IMR-90 (cell line): ENCODE results near the gene TRAPPC12. TPM values are rescaled to one million over a fixed set of nuclear protein-coding genes. Genes with fewer than 3 reads are reported as not detected.

Source experiments
- ATAC-seq: fragments of 200-7000 bp; cut with Tn5 transposase; 2 replicates; pipeline ENCODE4 v1.9.1; 2020; ENCODE audit warnings: low read depth, mild to moderate bottlenecking, moderate library complexity
- BruUV-seq: library from RNA; stranded (reverse); fragments of 400-500 nt; replicated peaks from 2 replicates; lab custom pipeline; 2021; lab: Mats Ljungman, UMichigan
- CTCF ChIA-PET: fragments of 300-600 bp; formaldehyde crosslinking; extraction: SDS; loops from one replicate; lab custom pipeline; 2021; ENCODE audit warnings: antibody characterized with exemption; lab: Yijun Ruan, JAX
- POLR2A ChIA-PET: fragments of 300-600 bp; sonication (Branson Sonifier 250); formaldehyde crosslinking; loops from one replicate; lab custom pipeline; 2022; ENCODE audit warnings: antibody characterized with exemption; ENCODE audit not compliant: unreplicated experiment; lab: Charles Lee
- DNase-seq: peaks from one replicate; pipeline ENCODE4 v3.0.0; 2013
- H2AFZ ChIP-seq: replicated peaks from 2 replicates; pipeline ENCODE3; 2013; ENCODE audit warnings: low read length, mild to moderate bottlenecking; ENCODE audit not compliant: poor library complexity
- H2AK5ac ChIP-seq: 2 replicates; pipeline ENCODE4 v1.6.1; 2013; ENCODE audit warnings: low read depth, low read length, inconsistent platforms
- H2AK9ac ChIP-seq: replicated peaks from 2 replicates; pipeline ENCODE3; 2013; ENCODE audit warnings: mild to moderate bottlenecking, low read depth, low read length, moderate library complexity; ENCODE audit not compliant: poor library complexity
- H2BK120ac ChIP-seq: 2 replicates; pipeline ENCODE4 v1.6.1; 2013; ENCODE audit warnings: low read depth, low read length, inconsistent platforms
- H2BK15ac ChIP-seq: 3 replicates; pipeline ENCODE4 v1.6.1; 2013; ENCODE audit warnings: low read depth, low read length, inconsistent platforms
- H2BK20ac ChIP-seq: 2 replicates; pipeline ENCODE4 v1.6.1; 2013; ENCODE audit warnings: low read depth, mild to moderate bottlenecking, inconsistent platforms, low read length, moderate library complexity
- H2BK5ac ChIP-seq: 2 replicates; pipeline ENCODE4 v1.6.1; 2013; ENCODE audit warnings: mild to moderate bottlenecking, low read depth, low read length, inconsistent platforms; ENCODE audit not compliant: poor library complexity, severe bottlenecking
- H3K14ac ChIP-seq: replicated peaks from 2 replicates; pipeline ENCODE4 v1.6.1; 2013; ENCODE audit warnings: low read depth, low read length, inconsistent platforms
- H3K18ac ChIP-seq: 2 replicates; pipeline ENCODE4 v1.6.1; 2013; ENCODE audit warnings: low read depth, low read length, control low read depth
- H3K23ac ChIP-seq: 2 replicates; pipeline ENCODE4 v1.6.1; 2013; ENCODE audit warnings: low read depth, low read length, inconsistent platforms
- H3K27ac ChIP-seq: 2 replicates; pipeline ENCODE4 v1.5.1; 2013; ENCODE audit warnings: mild to moderate bottlenecking, control low read depth, low read length; ENCODE audit not compliant: insufficient read depth
- H3K27me3 ChIP-seq: 2 replicates; pipeline ENCODE4 v1.6.1; 2013; ENCODE audit warnings: low read length; ENCODE audit not compliant: control insufficient read depth, insufficient read depth
- H3K36me3 ChIP-seq: 2 replicates; pipeline ENCODE4 v1.6.1; 2013; ENCODE audit warnings: low read length, mixed read lengths; ENCODE audit not compliant: control insufficient read depth, insufficient read depth
- H3K4ac ChIP-seq: 2 replicates; pipeline ENCODE4 v1.6.1; 2013; ENCODE audit warnings: low read depth, low read length, inconsistent platforms
- H3K4me1 ChIP-seq: 2 replicates; pipeline ENCODE4 v1.6.1; 2013; ENCODE audit warnings: low read length, mixed read lengths; ENCODE audit not compliant: control insufficient read depth, insufficient read depth
- H3K4me2 ChIP-seq: 2 replicates; pipeline ENCODE4 v1.6.1; 2013; ENCODE audit warnings: low read depth, mild to moderate bottlenecking, control low read depth, low read length, moderate library complexity
- H3K4me3 ChIP-seq: 2 replicates; pipeline ENCODE4 v1.5.1; 2013; ENCODE audit warnings: low read depth, mild to moderate bottlenecking, control low read depth, low read length, moderate library complexity; ENCODE audit not compliant: insufficient read depth
- H3K56ac ChIP-seq: 2 replicates; pipeline ENCODE4 v1.6.1; 2013; ENCODE audit warnings: low read length, inconsistent platforms; ENCODE audit not compliant: insufficient read depth; ENCODE audit errors: extremely low read depth
- H3K79me1 ChIP-seq, 2 experiments: 2 replicates each; pipeline ENCODE4 v1.6.1; 2013; ENCODE audit warnings: low read length in 2 of 2, inconsistent platforms in 1 of 2, low read depth in 1 of 2
- H3K9ac ChIP-seq: 2 replicates; pipeline ENCODE4 v1.6.1; 2013; ENCODE audit warnings: low read depth, low read length, control low read depth
- H3K9me1 ChIP-seq: 2 replicates; pipeline ENCODE4 v1.6.1; 2013; ENCODE audit warnings: low read length, inconsistent platforms; ENCODE audit not compliant: insufficient read depth
- H3K9me3 ChIP-seq: 2 replicates; pipeline ENCODE4 v1.6.1; 2013; ENCODE audit warnings: low read length; ENCODE audit not compliant: control insufficient read depth, insufficient read depth
- H4K20me1 ChIP-seq: 2 replicates; pipeline ENCODE4 v1.6.1; 2013; ENCODE audit warnings: low read length, inconsistent platforms; ENCODE audit not compliant: insufficient read depth
- H4K5ac ChIP-seq: 2 replicates; pipeline ENCODE4 v1.6.1; 2013; ENCODE audit warnings: mild to moderate bottlenecking, low read depth, low read length, control low read depth
- H4K8ac ChIP-seq, 2 experiments: 2 replicates each; pipeline ENCODE4 v1.6.1; 2013; ENCODE audit warnings: low read depth in 2 of 2, low read length in 2 of 2, control low read depth in 1 of 2, inconsistent platforms in 1 of 2
- H4K91ac ChIP-seq: 2 replicates; pipeline ENCODE4 v1.6.1; 2013; ENCODE audit warnings: low read depth, low read length, inconsistent platforms; ENCODE audit not compliant: insufficient read depth
- BHLHE40 ChIP-seq: fragments of 150-350 bp; IDR thresholded peaks from 2 replicates; pipeline ENCODE4 v1.6.1; 2016; ENCODE audit warnings: mild to moderate bottlenecking, low read depth, low read length
- CEBPB ChIP-seq: IDR thresholded peaks from 2 replicates; pipeline ENCODE4 v1.6.1; 2012; ENCODE audit warnings: low read depth, low read length, improper control_type of control experiment
- CHD1 ChIP-seq: IDR thresholded peaks from 2 replicates; pipeline ENCODE4 v1.6.1; 2012; ENCODE audit warnings: low read depth, low read length, improper control_type of control experiment
- FOS ChIP-seq: fragments of 150-350 bp; IDR thresholded peaks from 2 replicates; pipeline ENCODE4 v1.6.1; 2016; ENCODE audit warnings: low read depth, low read length
- MXI1 ChIP-seq: IDR thresholded peaks from 2 replicates; pipeline ENCODE4 v1.6.1; 2012; ENCODE audit warnings: low read depth, mild to moderate bottlenecking, low read length, moderate library complexity, borderline replicate concordance
- POLR2A ChIP-seq: IDR thresholded peaks from 2 replicates; pipeline ENCODE4 v1.6.1; 2012; ENCODE audit warnings: mild to moderate bottlenecking, low read depth, low read length
- RAD21 ChIP-seq: IDR thresholded peaks from 2 replicates; pipeline ENCODE4 v1.6.1; 2012; ENCODE audit warnings: low read length, improper control_type of control experiment
- RCOR1 ChIP-seq: IDR thresholded peaks from 2 replicates; pipeline ENCODE4 v1.6.1; 2012; ENCODE audit warnings: mild to moderate bottlenecking, low read length, improper control_type of control experiment; ENCODE audit not compliant: insufficient replicate concordance
- RFX5 ChIP-seq: IDR thresholded peaks from 2 replicates; pipeline ENCODE4 v1.8.0; 2012; ENCODE audit warnings: low read depth, mild to moderate bottlenecking, low read length, moderate library complexity
- SMC3 ChIP-seq: fragments of 150-350 bp; IDR thresholded peaks from 2 replicates; pipeline ENCODE4 v1.6.1; 2016; ENCODE audit warnings: low read depth, mild to moderate bottlenecking, antibody characterized with exemption, low read length, moderate library complexity
- WGBS, 2 experiments: methylation state at CpG; one replicate each; pipeline versions ENCODE4 v1.1.5 to v1.1.7; 2013; ENCODE audit warnings: missing lambda C conversion rate in 2 of 2; ENCODE audit not compliant: insufficient read length in 1 of 2; ENCODE audit errors: extremely low coverage in 2 of 2; 5-methylcytosine and 5-hydroxymethylcytosine counted together
- dilution Hi-C: fragments of 300-500 bp; cut with HindIII; formaldehyde crosslinking; loops from one replicate; pipeline ENCODE4 v1.14.3; 2018; ENCODE audit warnings: low sequenced_read_pairs; ENCODE audit not compliant: unreplicated experiment
- in situ Hi-C: fragments of 300-500 bp; cut with MboI; formaldehyde crosslinking; loops from 3 replicates; pipeline ENCODE4 v1.14.3; 2019; ENCODE audit warnings: low sequenced_read_pairs, inconsistent platforms, mixed read lengths
- intact Hi-C: fragments of 100-400 bp; cut with micrococcal nuclease; formaldehyde crosslinking; loops from 2 replicates; pipeline ENCODE4 v1.10.0; 2022
- polyA plus RNA-seq, 3 experiments: library from polyadenylated mRNA; depleted of rRNA; stranded (reverse); fragments of >200 nt; gene quantifications; 2 replicates each; pipeline ENCODE4 v1.2.3, GENCODE V29; 2012; ENCODE audit warnings: low replicate concordance in 1 of 3
- total RNA-seq: library from RNA; depleted of rRNA; stranded (reverse); fragments of >200 nt; gene quantifications from 2 replicates; pipeline ENCODE4 v1.2.3, GENCODE V29; 2012
- TF ChIP-seq, protein P1 (sequence below): conservative IDR thresholded peaks from 2 replicates; pipeline ENCODE4 v1.5.1; 2012; ENCODE audit warnings: mild to moderate bottlenecking, low read depth, low read length, improper control_type of control experiment
- TF ChIP-seq, protein P2 (sequence below): fragments of 150-350 bp; IDR thresholded peaks from 2 replicates; pipeline ENCODE4 v1.6.1; 2016; ENCODE audit warnings: low read depth, mild to moderate bottlenecking, low read length, moderate library complexity, borderline replicate concordance
- TF ChIP-seq, protein P3 (sequence below): fragments of 150-350 bp; IDR thresholded peaks from 2 replicates; pipeline ENCODE4 v1.6.1; 2017; ENCODE audit warnings: mild to moderate bottlenecking, antibody characterized with exemption, low read length, low read depth

Gene TRAPPC12
- total and polyA plus RNA-seq, 2 of the 4 experiments (the other 2 are of a cell fraction) = 25.8 to 69.9 TPM

DNA sequence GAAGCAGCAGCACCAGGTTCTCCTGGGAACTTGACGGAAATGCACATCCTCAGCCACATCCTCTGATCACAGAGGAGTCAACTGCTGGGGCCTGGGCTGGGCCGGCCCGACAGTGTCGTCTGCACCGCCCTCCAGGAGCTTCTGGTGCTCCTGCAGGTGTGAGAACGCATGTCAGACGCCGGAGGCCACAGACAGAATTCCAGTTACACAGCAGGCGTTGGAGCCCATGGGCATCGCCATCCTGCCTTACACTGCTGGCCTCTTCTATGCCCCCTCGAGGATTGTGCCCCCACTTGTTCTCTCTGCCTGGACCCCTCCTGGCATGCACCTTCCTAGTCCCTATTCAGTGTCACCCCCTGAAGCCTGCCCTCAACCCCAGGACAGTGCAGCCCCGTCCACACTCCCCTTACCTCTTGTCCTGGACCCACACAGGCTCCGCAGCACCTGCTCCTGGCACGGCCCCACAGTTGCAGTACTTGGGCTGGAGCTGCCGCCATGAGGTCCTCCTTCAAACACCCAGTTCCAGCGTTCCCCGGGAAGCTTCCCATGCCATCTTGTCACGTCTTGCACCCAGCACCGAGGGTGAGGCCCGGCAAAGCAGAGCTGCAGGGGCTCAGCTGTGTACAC, 102.4 kb downstream of the TRAPPC12 start:
- Histone ChIP-seq H3K9me3 (no peaks in the 10 kb centered on the region), H3K27ac (no peak overlapping the region), H3K4me2 (no peak overlapping the region), H3K79me1 (peaks cover 0 to 1% of the 10 kb centered on the region in 2 experiments; a peak in 1 of 4 replicates), H2BK15ac (no peak overlapping the region), H3K23ac (no peak overlapping the region), H3K4ac (no peak overlapping the region), H3K36me3 (peaks cover 32% of the 10 kb centered on the region), H2AFZ (no peak overlapping the region), H3K27me3 (no peaks in the 10 kb centered on the region), H3K4me3 (no peak overlapping the region), H3K14ac (no peak overlapping the region), H4K91ac (no peak overlapping the region), H2BK5ac (no peak overlapping the region), H2BK120ac (no peak overlapping the region), H3K18ac (no peak overlapping the region), H2BK20ac (no peak overlapping the region), H4K5ac (no peak overlapping the region), H3K9me1 (no peaks in the 10 kb centered on the region), H2AK9ac (no peak overlapping the region), H3K4me1 (no peaks in the 10 kb centered on the region), H3K56ac (no peak overlapping the region), H4K20me1 (no peaks in the 10 kb centered on the region), H4K8ac (no peak overlapping the region), H2AK5ac (no peak overlapping the region), H3K9ac (no peak overlapping the region)
- dilution Hi-C loops (no loop called here), in situ Hi-C loops (no loop called here), intact Hi-C loops (no loop called here)
- BruUV-seq = no TSS peak
- ATAC-seq = no peak
- DNase-seq = no peak
- POLR2A ChIA-PET = no interaction called here
- WGBS, 2 experiments = 93% methylated on average over 18 of the region's 20 CpGs; no CpG with 5 or more reads in 1 of the 2 experiments
- TF ChIP-seq, protein P1, sequence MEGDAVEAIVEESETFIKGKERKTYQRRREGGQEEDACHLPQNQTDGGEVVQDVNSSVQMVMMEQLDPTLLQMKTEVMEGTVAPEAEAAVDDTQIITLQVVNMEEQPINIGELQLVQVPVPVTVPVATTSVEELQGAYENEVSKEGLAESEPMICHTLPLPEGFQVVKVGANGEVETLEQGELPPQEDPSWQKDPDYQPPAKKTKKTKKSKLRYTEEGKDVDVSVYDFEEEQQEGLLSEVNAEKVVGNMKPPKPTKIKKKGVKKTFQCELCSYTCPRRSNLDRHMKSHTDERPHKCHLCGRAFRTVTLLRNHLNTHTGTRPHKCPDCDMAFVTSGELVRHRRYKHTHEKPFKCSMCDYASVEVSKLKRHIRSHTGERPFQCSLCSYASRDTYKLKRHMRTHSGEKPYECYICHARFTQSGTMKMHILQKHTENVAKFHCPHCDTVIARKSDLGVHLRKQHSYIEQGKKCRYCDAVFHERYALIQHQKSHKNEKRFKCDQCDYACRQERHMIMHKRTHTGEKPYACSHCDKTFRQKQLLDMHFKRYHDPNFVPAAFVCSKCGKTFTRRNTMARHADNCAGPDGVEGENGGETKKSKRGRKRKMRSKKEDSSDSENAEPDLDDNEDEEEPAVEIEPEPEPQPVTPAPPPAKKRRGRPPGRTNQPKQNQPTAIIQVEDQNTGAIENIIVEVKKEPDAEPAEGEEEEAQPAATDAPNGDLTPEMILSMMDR = no peak
- TF ChIP-seq FOS (no peak), SMC3 (no peak), RAD21 (no peak), CEBPB (no peak), RCOR1 (no peak), BHLHE40 (no peak), POLR2A (no peak), RFX5 (no peak), CHD1 (no peak), MXI1 (no peak)
- TF ChIP-seq, protein P2, sequence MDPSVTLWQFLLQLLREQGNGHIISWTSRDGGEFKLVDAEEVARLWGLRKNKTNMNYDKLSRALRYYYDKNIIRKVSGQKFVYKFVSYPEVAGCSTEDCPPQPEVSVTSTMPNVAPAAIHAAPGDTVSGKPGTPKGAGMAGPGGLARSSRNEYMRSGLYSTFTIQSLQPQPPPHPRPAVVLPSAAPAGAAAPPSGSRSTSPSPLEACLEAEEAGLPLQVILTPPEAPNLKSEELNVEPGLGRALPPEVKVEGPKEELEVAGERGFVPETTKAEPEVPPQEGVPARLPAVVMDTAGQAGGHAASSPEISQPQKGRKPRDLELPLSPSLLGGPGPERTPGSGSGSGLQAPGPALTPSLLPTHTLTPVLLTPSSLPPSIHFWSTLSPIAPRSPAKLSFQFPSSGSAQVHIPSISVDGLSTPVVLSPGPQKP = no peak
- TF ChIP-seq, protein P3, sequence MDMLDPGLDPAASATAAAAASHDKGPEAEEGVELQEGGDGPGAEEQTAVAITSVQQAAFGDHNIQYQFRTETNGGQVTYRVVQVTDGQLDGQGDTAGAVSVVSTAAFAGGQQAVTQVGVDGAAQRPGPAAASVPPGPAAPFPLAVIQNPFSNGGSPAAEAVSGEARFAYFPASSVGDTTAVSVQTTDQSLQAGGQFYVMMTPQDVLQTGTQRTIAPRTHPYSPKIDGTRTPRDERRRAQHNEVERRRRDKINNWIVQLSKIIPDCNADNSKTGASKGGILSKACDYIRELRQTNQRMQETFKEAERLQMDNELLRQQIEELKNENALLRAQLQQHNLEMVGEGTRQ = no peak
- CTCF ChIA-PET = no interaction called here
